ENCODE data around the gene PRSS35.

PRSS35 gene

DNA sequence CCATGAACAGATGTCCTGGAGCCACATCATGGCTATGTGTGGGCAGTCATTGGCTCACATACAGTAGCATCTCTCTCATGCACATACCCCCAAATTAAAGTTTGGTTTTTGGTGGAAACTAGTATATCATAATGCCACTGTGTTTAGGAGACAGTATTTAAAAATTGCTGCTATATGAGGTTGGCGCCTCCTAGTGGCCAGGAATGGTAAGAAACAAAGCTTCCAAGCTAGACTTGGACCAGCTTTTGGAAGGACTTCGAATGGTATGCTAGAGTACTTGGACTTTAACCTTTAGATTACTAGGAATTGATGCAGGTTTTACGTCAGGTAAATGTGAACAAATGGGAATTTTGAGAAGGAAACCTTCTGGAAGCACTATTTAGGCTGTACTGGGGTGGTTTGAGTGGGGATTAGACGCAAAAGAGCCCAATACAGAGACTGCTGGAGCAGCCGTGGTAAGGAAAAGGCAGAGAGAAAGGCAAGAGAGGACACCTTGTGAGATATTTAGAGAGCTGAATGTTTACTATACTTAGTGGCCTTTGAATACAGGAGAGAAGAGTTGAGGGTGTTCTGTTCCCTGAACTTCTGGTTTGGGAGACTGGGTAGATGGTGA lies 23.8 kb downstream of the PRSS35 start:
- Histone ChIP-seq H2AFZ (ENCODE audit: low read length) (no peak overlapping the region), H3K79me1 (ENCODE audit: low read depth, low read length) (no peaks in the 10 kb centered on the region), H3K9me3 (replicated peaks in 1 of 2; ENCODE audit: control insufficient read depth in 2 of 2, insufficient read depth in 1 of 2, low read depth in 1 of 2, low read length in 2 of 2) (no peaks in the 10 kb centered on the region), H2BK5ac (ENCODE audit: low read length) (no peak overlapping the region), H4K8ac (ENCODE audit: low read depth, low read length) (no peak overlapping the region), H3K27me3 (ENCODE audit: control insufficient read depth in 3 of 3, insufficient read depth in 3 of 3, low read depth in 1 of 3, low read length in 3 of 3) (no peaks in the 10 kb centered on the region), H2BK15ac (ENCODE audit: low read length) (no peak overlapping the region), H3K14ac (ENCODE audit: low read length) (no peak overlapping the region), H3K4me1 (ENCODE audit: control insufficient read depth in 2 of 2, insufficient read depth in 1 of 2, low read depth in 1 of 2, low read length in 2 of 2) (no peaks in the 10 kb centered on the region), H3K4me2 (ENCODE audit: insufficient read depth, low read length, poor library complexity, severe bottlenecking) (no peak overlapping the region), H3K36me3 (replicated peaks in 1 of 2; ENCODE audit: control insufficient read depth in 2 of 2, insufficient read depth in 2 of 2, low read length in 2 of 2) (no peaks in the 10 kb centered on the region), H4K91ac (ENCODE audit: low read depth, low read length, poor library complexity) (no peak overlapping the region), H3K27ac (replicated peaks; ENCODE audit: low read length) (no peak overlapping the region), H3K4ac (ENCODE audit: low read length) (no peak overlapping the region), H2BK12ac (ENCODE audit: low read length) (no peak overlapping the region), H3K18ac (ENCODE audit: low read length) (no peak overlapping the region), H2BK120ac (ENCODE audit: low read depth, low read length) (no peak overlapping the region), H2AK5ac (ENCODE audit: low read depth, low read length) (no peak overlapping the region), H3K4me3 (ENCODE audit: low read length in 2 of 2) (no peak overlapping the region), H3K23ac (ENCODE audit: low read depth, low read length, poor library complexity) (no peak overlapping the region), H3K9ac (ENCODE audit: low read depth, low read length, poor library complexity) (no peak overlapping the region)
- DNase-seq (ENCODE audit: low spot score), result peak; percentile 46
- WGBS, 2 donors (ENCODE audit: extremely low coverage in 2 of 2, insufficient read length in 2 of 2, insufficient replicate concordance in 1 of 2), result no CpG with 5 or more reads among the region's 5 CpGs

DNA sequence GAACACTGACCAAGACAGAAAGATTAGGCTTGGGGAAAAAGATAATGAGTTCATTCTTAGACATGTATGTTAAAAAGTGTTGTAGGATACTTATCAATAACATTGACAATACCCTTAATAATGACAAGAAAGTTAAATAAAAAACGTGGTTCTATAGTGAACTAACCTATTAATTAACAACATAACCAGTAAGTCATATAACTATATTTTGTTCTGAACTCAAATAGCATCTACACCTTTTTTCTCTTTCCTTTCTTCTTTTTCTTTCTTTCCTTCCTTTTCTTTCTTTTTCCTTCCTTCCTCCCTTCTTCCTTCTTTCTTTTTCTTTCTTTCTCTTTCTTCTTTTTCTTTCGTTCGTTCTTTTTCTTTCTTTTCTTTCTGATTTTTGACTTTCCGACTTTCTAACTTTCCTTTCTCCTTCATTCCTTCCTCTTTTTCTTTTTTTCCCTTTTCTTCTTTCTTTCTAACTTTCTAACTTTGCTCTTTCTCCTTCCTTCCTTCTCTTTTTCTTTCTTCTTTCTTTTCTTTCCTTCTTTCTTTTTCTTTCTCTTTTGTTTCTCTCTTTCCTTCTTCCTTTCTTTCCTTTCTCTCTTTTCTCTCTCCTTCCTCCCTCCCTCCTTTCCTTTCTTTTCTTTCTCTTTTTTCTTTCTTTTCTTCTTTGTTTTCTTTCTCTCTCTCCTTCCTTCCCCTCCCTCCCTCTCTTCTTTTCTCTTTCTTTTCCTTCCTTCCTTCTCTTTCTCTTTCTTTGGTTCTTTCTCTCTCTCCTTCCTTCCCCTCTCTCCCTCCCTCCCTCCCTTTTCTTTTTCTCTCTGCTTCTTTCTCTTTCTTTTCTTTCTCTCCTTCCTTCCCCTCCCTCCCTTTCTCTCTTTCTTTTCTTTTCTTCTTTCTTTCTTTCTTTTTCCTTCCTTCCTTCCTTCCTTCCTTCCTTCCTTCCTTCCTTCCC lies 24.6 kb downstream of the PRSS35 start:
- 100% methylated on average over 1 of the region's 4 CpGs; no CpG with 5 or more reads in 1 of the 2 donors for WGBS, 2 donors (ENCODE audit: extremely low coverage in 2 of 2, insufficient read length in 2 of 2, insufficient replicate concordance in 1 of 2)

DNA sequence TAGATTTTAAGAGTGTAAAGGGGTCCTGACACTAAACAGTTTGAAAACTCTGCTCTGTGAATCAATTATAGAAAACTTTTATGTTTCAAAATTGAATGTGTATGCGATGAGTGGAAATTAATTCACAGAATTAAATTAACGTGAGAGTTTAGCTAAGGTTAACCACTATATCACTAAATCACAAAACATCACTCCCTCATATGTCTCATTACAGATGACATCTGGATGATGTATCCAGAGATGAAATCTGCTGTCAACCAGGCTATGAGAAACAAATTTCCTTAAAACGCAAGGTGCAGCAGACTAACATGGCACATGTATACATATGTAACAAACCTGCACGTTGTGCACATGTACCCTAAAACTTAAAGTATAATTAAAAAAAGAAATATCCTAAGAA lies 27.3 kb downstream of the PRSS35 start:
- H2BK15ac ChIP-seq (ENCODE audit: low read length), result no peak overlapping the region
- H4K8ac ChIP-seq (ENCODE audit: low read depth, low read length), result no peak overlapping the region
- no peak overlapping the region for H3K4ac ChIP-seq (ENCODE audit: low read length)
- no peak overlapping the region for H3K4me2 ChIP-seq (ENCODE audit: insufficient read depth, low read length, poor library complexity, severe bottlenecking)
- H2BK120ac ChIP-seq (ENCODE audit: low read depth, low read length), result no peak overlapping the region
- no peak overlapping the region for H3K14ac ChIP-seq (ENCODE audit: low read length)
- no peaks in the 10 kb centered on the region for H3K36me3 ChIP-seq (replicated peaks in 1 of 2; ENCODE audit: control insufficient read depth in 2 of 2, insufficient read depth in 2 of 2, low read length in 2 of 2)
- H3K9ac ChIP-seq (ENCODE audit: low read depth, low read length, poor library complexity), result no peak overlapping the region
- H2AK5ac ChIP-seq (ENCODE audit: low read depth, low read length), result no peak overlapping the region
- no peaks in the 10 kb centered on the region for H3K4me1 ChIP-seq (ENCODE audit: control insufficient read depth in 2 of 2, insufficient read depth in 1 of 2, low read depth in 1 of 2, low read length in 2 of 2)
- H3K27ac ChIP-seq (replicated peaks; ENCODE audit: low read length), result no peak overlapping the region
- no peak overlapping the region for H2BK12ac ChIP-seq (ENCODE audit: low read length)
- no peaks in the 10 kb centered on the region for H3K79me1 ChIP-seq (ENCODE audit: low read depth, low read length)
- no peaks in the 10 kb centered on the region for H3K9me3 ChIP-seq (replicated peaks in 1 of 2; ENCODE audit: control insufficient read depth in 2 of 2, insufficient read depth in 1 of 2, low read depth in 1 of 2, low read length in 2 of 2)
- no peak overlapping the region for H2BK5ac ChIP-seq (ENCODE audit: low read length)
- no peak overlapping the region for H4K91ac ChIP-seq (ENCODE audit: low read depth, low read length, poor library complexity)
- WGBS, 2 donors (ENCODE audit: extremely low coverage in 2 of 2, insufficient read length in 2 of 2, insufficient replicate concordance in 1 of 2), result no CpG with 5 or more reads among the region's 4 CpGs
- no peak overlapping the region for H2AFZ ChIP-seq (ENCODE audit: low read length)
- no peak overlapping the region for H3K18ac ChIP-seq (ENCODE audit: low read length)
- no peak for DNase-seq (ENCODE audit: low spot score)
- H3K4me3 ChIP-seq (ENCODE audit: low read length in 2 of 2), result no peak overlapping the region
- no peaks in the 10 kb centered on the region for H3K27me3 ChIP-seq (ENCODE audit: control insufficient read depth in 3 of 3, insufficient read depth in 3 of 3, low read depth in 1 of 3, low read length in 3 of 3)
- H3K23ac ChIP-seq (ENCODE audit: low read depth, low read length, poor library complexity), result no peak overlapping the region

More for the DNA sequence above, 24.6 kb downstream of the PRSS35 start:
- H2BK5ac ChIP-seq (ENCODE audit: low read length), result no peak overlapping the region
- H3K4me3 ChIP-seq (ENCODE audit: low read length in 2 of 2), result no peak overlapping the region
- H2BK15ac ChIP-seq (ENCODE audit: low read length), result no peak overlapping the region
- H3K4ac ChIP-seq (ENCODE audit: low read length), result no peak overlapping the region
- no peak overlapping the region for H3K14ac ChIP-seq (ENCODE audit: low read length)
- no peaks in the 10 kb centered on the region for H3K27me3 ChIP-seq (ENCODE audit: control insufficient read depth in 3 of 3, insufficient read depth in 3 of 3, low read depth in 1 of 3, low read length in 3 of 3)
- no peak overlapping the region for H3K18ac ChIP-seq (ENCODE audit: low read length)
- no peak overlapping the region for H2AFZ ChIP-seq (ENCODE audit: low read length)
- no peak overlapping the region for H4K8ac ChIP-seq (ENCODE audit: low read depth, low read length)
- no peak overlapping the region for H3K27ac ChIP-seq (replicated peaks; ENCODE audit: low read length)
- no peak overlapping the region for H3K23ac ChIP-seq (ENCODE audit: low read depth, low read length, poor library complexity)
- no peak overlapping the region for H3K4me2 ChIP-seq (ENCODE audit: insufficient read depth, low read length, poor library complexity, severe bottlenecking)
- H4K91ac ChIP-seq (ENCODE audit: low read depth, low read length, poor library complexity), result no peak overlapping the region
- H2AK5ac ChIP-seq (ENCODE audit: low read depth, low read length), result no peak overlapping the region
- no peaks in the 10 kb centered on the region for H3K4me1 ChIP-seq (ENCODE audit: control insufficient read depth in 2 of 2, insufficient read depth in 1 of 2, low read depth in 1 of 2, low read length in 2 of 2)
- H2BK12ac ChIP-seq (ENCODE audit: low read length), result no peak overlapping the region
- no peaks in the 10 kb centered on the region for H3K79me1 ChIP-seq (ENCODE audit: low read depth, low read length)
- no peak overlapping the region for H2BK120ac ChIP-seq (ENCODE audit: low read depth, low read length)
- H3K9ac ChIP-seq (ENCODE audit: low read depth, low read length, poor library complexity), result no peak overlapping the region
- no peaks in the 10 kb centered on the region for H3K9me3 ChIP-seq (replicated peaks in 1 of 2; ENCODE audit: control insufficient read depth in 2 of 2, insufficient read depth in 1 of 2, low read depth in 1 of 2, low read length in 2 of 2)
- no peaks in the 10 kb centered on the region for H3K36me3 ChIP-seq (replicated peaks in 1 of 2; ENCODE audit: control insufficient read depth in 2 of 2, insufficient read depth in 2 of 2, low read length in 2 of 2)
- DNase-seq (ENCODE audit: low spot score), result no peak

DNA sequence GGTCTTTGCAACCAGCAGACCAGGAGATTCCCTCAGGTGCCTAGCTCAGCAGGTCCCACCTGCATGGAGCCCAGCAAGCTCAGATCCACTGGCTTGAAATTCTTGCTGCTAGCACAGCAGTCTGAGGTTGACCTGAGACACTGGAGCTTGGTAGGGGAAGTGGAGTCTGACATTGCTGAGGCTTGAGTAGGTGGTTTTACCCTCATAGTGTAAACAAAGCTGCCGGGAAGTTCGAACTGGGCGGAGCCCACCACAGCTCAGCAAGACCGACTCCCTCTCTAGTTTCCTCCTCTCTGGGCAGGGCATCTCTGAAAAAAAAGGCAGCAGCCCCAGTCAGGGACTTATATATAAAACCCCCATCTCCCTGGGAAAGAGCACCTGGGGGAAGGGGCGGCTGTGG lies 34.3 kb downstream of the PRSS35 start:
- Histone ChIP-seq H2BK5ac (ENCODE audit: low read length) (no peak overlapping the region), H3K27me3 (ENCODE audit: control insufficient read depth in 3 of 3, insufficient read depth in 3 of 3, low read depth in 1 of 3, low read length in 3 of 3) (no peaks in the 10 kb centered on the region), H3K9me3 (replicated peaks in 1 of 2; ENCODE audit: control insufficient read depth in 2 of 2, insufficient read depth in 1 of 2, low read depth in 1 of 2, low read length in 2 of 2) (no peaks in the 10 kb centered on the region), H3K4me1 (ENCODE audit: control insufficient read depth in 2 of 2, insufficient read depth in 1 of 2, low read depth in 1 of 2, low read length in 2 of 2) (no peaks in the 10 kb centered on the region), H2AFZ (ENCODE audit: low read length) (no peak overlapping the region), H3K23ac (ENCODE audit: low read depth, low read length, poor library complexity) (no peak overlapping the region), H3K18ac (ENCODE audit: low read length) (no peak overlapping the region), H2AK5ac (ENCODE audit: low read depth, low read length) (no peak overlapping the region), H3K4me3 (ENCODE audit: low read length in 2 of 2) (no peak overlapping the region), H3K4ac (ENCODE audit: low read length) (no peak overlapping the region), H3K79me1 (ENCODE audit: low read depth, low read length) (no peaks in the 10 kb centered on the region), H3K27ac (replicated peaks; ENCODE audit: low read length) (no peak overlapping the region), H4K91ac (ENCODE audit: low read depth, low read length, poor library complexity) (no peak overlapping the region), H3K9ac (ENCODE audit: low read depth, low read length, poor library complexity) (no peak overlapping the region), H2BK120ac (ENCODE audit: low read depth, low read length) (no peak overlapping the region), H2BK12ac (ENCODE audit: low read length) (no peak overlapping the region), H2BK15ac (ENCODE audit: low read length) (no peak overlapping the region), H3K4me2 (ENCODE audit: insufficient read depth, low read length, poor library complexity, severe bottlenecking) (no peak overlapping the region), H3K36me3 (replicated peaks in 1 of 2; ENCODE audit: control insufficient read depth in 2 of 2, insufficient read depth in 2 of 2, low read length in 2 of 2) (no peaks in the 10 kb centered on the region), H3K14ac (ENCODE audit: low read length) (no peak overlapping the region), H4K8ac (ENCODE audit: low read depth, low read length) (no peak overlapping the region)
- no peak for DNase-seq (ENCODE audit: low spot score)
- WGBS, 2 donors (ENCODE audit: extremely low coverage in 2 of 2, insufficient read length in 2 of 2, insufficient replicate concordance in 1 of 2), result no CpG with 5 or more reads among the region's 5 CpGs

Measured in neuronal stem cell (in vitro differentiated cells).